Measurements from ENCODE around the gene ONECUT3.

ONECUT3 gene

DNA sequence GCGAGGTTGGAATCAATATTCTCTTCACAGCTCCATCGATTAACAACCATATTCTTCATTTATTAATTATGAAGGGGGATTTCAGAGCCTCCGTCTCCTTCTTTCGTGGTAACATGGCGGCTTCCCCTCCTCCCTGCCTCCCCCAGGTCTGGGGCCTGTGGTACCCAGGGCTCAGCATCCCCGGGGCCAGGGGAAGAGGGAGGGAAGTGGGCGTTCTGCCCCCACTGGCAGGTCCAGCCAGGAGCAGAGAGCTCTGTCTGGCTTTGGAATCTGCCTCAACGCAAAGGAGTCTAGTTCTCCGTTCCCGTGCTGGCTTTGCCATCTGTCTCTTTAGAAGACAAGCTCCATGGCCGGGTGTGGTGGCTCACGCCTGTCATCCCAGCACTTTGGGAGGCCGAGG, 37.8 kb upstream of the ONECUT3 start:
- TF ChIP-seq FOXA1 (IDR thresholded peaks at IDR 0.05) = no peak
- no peak for TF ChIP-seq L3MBTL2 (conservative IDR thresholded peaks at IDR 0.05)
- no peak for TF ChIP-seq HDGF (IDR thresholded peaks at IDR 0.05; ENCODE audit: borderline replicate concordance)
- no peak for TF ChIP-seq SP1 (IDR thresholded peaks at IDR 0.05)
- TF ChIP-seq FOXM1 (IDR thresholded peaks at IDR 0.05; ENCODE audit: borderline replicate concordance) = no peak
- TF ChIP-seq TARDBP (IDR thresholded peaks at IDR 0.05) = no peak
- no peak for TF ChIP-seq ZNF384 (IDR thresholded peaks at IDR 0.05)
- no peak for TF ChIP-seq BHLHE40 (IDR thresholded peaks at IDR 0.05; ENCODE audit: borderline replicate concordance)
- ChIA-PET CTCF (interaction anchor here (0.5 to 0.6 kb wide), 2 partner anchors 122 to 762 kb away, joined by 3 to 4 read pairs; no protein-coding TSS in a partner anchor), POLR2A (no interaction called here)
- no peak for DNase-seq (ENCODE audit: extremely low spot score)

DNA sequence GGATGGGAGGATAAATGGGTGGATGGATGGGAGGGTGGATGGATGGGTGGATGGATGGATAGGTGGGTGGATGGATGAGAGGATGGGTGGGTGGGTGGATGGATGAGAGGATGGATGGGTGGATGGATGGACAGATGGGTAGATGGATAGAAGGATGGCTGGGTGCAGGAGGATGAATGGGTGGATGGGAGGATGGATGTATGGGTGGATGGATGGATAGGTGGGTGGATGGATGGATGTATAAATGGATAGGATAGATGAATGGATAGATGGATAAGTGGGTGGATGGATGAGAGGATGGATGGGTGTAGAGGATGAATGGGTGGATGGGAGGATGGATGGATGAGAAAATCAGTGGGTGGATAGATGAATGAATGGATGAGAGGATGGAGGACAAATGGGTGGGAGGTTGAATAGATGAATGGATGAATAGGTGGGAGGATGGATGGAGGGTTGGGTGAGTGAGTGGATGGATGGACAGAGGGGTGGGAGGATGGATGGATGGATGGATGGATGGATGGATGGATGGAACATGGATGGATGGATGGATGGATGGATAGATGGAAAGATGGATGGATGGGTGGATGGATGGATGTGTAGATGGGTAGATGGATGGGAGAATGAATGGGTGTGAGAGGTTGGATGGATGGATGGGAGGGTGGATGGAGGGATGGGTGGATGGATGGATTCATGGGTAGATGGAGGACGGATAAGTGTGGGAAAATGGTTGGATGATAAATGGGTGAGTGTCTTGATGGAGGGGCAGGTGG, 35.9 kb upstream of the ONECUT3 start:
- TF ChIP-seq ZNF384 (IDR thresholded peaks at IDR 0.05) (no peak), FOXK2 (IDR thresholded peaks at IDR 0.05) (no peak), BHLHE40 (IDR thresholded peaks at IDR 0.05; ENCODE audit: borderline replicate concordance) (no peak), LEF1 (IDR thresholded peaks at IDR 0.05; ENCODE audit: borderline replicate concordance) (no peak), SP1 (IDR thresholded peaks at IDR 0.05) (no peak), TARDBP (IDR thresholded peaks at IDR 0.05) (no peak), ELF4 (IDR thresholded peaks at IDR 0.05) (no peak)
- POLR2A ChIA-PET = no interaction called here
- no peak for DNase-seq (ENCODE audit: extremely low spot score)
- CTCF ChIA-PET = no interaction called here

DNA sequence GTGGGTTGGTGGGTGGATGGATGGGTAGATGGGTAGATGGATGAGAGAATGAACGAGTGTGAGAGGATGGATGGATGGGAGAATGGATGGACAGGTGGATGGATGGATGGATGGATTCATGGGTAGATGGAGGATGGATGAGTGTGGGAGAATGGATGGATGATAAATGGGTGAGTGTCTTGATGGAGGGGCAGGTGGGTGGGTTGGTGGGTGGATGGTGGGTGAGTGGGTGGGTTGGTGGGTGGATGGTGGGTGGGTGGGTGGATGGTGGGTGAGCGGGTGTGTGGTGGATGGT, 35.4 kb upstream of the ONECUT3 start:
- no peak for DNase-seq (ENCODE audit: extremely low spot score)
- CTCF ChIA-PET = no interaction called here
- TF ChIP-seq SUZ12 (IDR thresholded peaks at IDR 0.05) = no peak
- no peak for TF ChIP-seq FOXM1 (IDR thresholded peaks at IDR 0.05; ENCODE audit: borderline replicate concordance)
- no peak for TF ChIP-seq TARDBP (IDR thresholded peaks at IDR 0.05)
- no peak for TF ChIP-seq HDGF (IDR thresholded peaks at IDR 0.05; ENCODE audit: borderline replicate concordance)
- no peak for TF ChIP-seq FOXA1 (IDR thresholded peaks at IDR 0.05)
- TF ChIP-seq BHLHE40 (IDR thresholded peaks at IDR 0.05; ENCODE audit: borderline replicate concordance) = no peak
- TF ChIP-seq SP1 (IDR thresholded peaks at IDR 0.05) = no peak
- no peak for TF ChIP-seq ZNF384 (IDR thresholded peaks at IDR 0.05)
- no peak for TF ChIP-seq L3MBTL2 (conservative IDR thresholded peaks at IDR 0.05)
- TF ChIP-seq CTBP1 (IDR thresholded peaks at IDR 0.05; ENCODE audit: borderline replicate concordance) = no peak
- TF ChIP-seq, protein P1, sequence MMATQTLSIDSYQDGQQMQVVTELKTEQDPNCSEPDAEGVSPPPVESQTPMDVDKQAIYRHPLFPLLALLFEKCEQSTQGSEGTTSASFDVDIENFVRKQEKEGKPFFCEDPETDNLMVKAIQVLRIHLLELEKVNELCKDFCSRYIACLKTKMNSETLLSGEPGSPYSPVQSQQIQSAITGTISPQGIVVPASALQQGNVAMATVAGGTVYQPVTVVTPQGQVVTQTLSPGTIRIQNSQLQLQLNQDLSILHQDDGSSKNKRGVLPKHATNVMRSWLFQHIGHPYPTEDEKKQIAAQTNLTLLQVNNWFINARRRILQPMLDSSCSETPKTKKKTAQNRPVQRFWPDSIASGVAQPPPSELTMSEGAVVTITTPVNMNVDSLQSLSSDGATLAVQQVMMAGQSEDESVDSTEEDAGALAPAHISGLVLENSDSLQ (IDR thresholded peaks at IDR 0.05) = no peak
- TF ChIP-seq NFRKB (IDR thresholded peaks at IDR 0.05) = no peak
- TF ChIP-seq LEF1 (IDR thresholded peaks at IDR 0.05; ENCODE audit: borderline replicate concordance) = no peak
- no peak for TF ChIP-seq FOXK2 (IDR thresholded peaks at IDR 0.05)
- TF ChIP-seq ELF4 (IDR thresholded peaks at IDR 0.05) = no peak
- TF ChIP-seq ARNT (IDR thresholded peaks at IDR 0.05) = no peak
- POLR2A ChIA-PET = no interaction called here

DNA sequence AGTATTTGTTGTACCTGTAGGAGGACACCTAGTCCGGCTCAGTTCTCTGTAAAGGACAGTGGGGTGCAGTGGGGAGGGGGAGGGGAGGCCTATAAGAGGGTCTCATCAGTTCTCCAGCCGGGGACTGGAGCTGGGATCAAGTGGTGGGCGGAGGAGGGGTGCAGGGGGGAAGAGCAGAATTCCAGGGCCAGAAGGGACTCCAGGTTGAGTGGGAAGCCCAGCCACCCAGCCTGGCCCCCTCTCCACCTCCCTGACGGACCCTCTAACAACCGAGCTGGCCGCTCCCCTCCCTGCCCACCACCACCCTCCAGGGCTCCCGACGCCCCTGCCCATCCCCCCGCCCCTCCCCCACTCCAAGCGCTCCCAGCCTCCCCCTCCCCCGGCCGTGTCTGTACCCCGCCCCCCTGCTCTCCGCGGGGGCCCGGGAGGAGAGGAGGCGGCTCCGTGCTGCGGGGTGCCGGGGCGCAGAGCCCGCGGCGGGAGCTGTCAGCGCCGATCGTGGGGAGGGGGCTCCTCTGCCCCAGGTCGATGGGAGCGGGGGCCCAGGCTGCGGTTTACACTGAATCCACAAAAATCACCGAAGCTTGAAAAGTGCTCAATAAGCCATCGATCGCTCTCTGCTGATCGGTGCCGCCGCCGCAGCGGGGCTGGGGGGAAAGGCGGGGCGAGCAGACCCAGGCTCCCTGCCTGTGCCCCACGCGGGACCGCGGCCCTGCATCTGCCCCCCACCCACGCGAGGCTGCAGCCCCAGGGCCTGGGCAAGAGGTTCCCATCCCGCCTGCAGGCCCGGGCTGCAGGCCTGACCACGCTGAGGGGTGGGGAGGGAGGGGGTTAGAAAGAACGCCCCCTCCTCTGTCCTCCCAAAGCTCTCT, 34.6 kb upstream of the ONECUT3 start:
- TF ChIP-seq HDGF (IDR thresholded peaks at IDR 0.05; ENCODE audit: borderline replicate concordance) (no peak), FOXA1 (IDR thresholded peaks at IDR 0.05) (no peak), FOXM1 (IDR thresholded peaks at IDR 0.05; ENCODE audit: borderline replicate concordance) (no peak), ARNT (IDR thresholded peaks at IDR 0.05) (no peak), SUZ12 (IDR thresholded peaks at IDR 0.05) (no peak), LEF1 (IDR thresholded peaks at IDR 0.05; ENCODE audit: borderline replicate concordance) (no peak), NFRKB (IDR thresholded peaks at IDR 0.05) (no peak)
- TF ChIP-seq, protein P1 (IDR thresholded peaks at IDR 0.05) = no peak
- ChIA-PET CTCF (no interaction called here), POLR2A (no interaction called here)
- DNase-seq (ENCODE audit: extremely low spot score) = no peak

DNA sequence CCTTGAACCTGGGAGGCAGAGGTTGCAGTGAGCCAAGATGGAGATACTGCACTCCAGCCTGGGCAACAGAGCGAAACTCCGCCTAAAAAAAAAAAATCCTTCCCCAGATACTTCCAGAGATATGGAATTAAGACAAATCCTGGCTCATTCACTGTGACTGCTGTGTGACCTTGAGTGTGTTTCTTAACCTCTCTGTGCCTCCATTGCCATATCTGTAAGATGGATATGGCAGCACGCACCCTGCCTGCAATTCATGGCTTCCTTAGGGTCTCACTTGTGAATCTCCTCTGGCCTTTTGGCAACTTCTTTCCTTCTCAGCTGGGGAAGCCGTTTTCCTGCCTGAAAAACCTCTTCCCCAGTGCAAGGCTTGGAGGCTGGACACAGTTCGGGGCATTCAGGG, 33.8 kb upstream of the ONECUT3 start:
- TF ChIP-seq L3MBTL2 (conservative IDR thresholded peaks at IDR 0.05) = no peak
- ChIA-PET CTCF (no interaction called here), POLR2A (no interaction called here)
- DNase-seq (ENCODE audit: extremely low spot score) = no peak

DNA sequence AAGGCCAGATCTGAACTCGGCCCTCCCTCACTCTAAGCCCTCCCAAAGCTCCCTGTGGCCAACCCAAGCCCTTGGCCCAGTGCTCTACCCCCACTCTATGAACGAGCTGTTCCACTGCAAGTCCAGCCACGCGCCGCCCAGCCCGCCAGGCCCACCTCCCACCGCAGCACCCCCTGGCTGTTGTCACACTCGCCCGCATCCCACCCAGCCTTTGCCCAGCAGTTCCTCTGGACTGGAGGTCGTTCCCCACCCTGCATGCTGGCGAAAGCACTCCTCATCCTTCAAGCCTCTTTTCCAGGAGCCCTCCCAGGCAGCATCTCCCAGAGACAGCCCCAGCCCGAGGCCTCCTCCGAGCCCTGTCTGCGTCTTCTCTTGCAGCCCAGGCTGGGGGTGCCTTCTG, 33.1 kb upstream of the ONECUT3 start:
- TF ChIP-seq SUZ12 (IDR thresholded peaks at IDR 0.05) = no peak
- TF ChIP-seq, protein P1 (IDR thresholded peaks at IDR 0.05) = no peak
- no peak for TF ChIP-seq NFRKB (IDR thresholded peaks at IDR 0.05)
- no peak for TF ChIP-seq BHLHE40 (IDR thresholded peaks at IDR 0.05; ENCODE audit: borderline replicate concordance)
- no peak for DNase-seq (ENCODE audit: extremely low spot score)
- ChIA-PET CTCF (no interaction called here), POLR2A (no interaction called here)

Data from HEK293T (cell line).